ENCODE measurements around the gene FARP1.

The FARP1 gene

GRCh38 chr13:98473135-98473787 is 330.4 kb downstream of the FARP1 start:
- no peak for DNase-seq

DNA sequence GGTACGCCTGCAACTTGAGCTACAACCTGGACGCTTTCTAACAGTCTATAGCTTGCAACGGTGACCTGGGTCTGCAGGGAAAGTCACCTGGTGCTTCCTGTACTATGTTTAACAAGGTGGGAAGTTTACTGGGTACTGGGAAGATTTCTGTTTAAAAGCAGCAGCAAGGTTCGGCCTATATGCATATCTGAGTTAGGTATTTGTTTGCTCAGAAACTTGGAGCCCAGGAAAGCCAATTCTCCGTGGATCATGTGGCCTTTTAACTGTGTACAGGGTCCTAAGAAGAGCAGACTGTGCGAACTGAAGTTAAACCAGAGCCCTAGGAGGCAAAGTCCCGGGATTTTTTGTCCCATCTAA is 330.9 kb downstream of the FARP1 start:
- DNase-seq, result no peak

GRCh38 chr13:98474292-98474691 is 331.4 kb downstream of the FARP1 start:
- DNase-seq, result no peak

DNA sequence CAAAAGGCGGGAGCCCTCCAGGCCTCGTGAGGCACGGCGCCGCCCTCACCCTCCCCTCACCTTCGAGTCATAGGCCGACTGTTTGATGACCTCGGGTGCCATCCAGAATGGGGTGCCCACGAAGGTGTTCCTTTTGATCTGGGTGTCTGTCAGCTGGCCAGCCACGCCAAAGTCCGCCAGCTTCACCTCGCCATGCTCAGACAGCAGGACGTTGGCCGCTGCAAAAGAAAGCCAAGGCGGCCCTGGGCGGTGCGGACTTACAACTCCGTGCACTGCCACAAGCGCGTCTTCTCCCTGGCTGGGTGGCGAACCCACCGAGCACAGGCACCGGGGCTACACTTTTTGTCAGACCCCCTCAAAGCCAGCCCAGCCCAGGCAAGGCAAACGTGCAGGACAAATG is 331.9 kb downstream of the FARP1 start:
- DNase-seq, result no peak

DNA sequence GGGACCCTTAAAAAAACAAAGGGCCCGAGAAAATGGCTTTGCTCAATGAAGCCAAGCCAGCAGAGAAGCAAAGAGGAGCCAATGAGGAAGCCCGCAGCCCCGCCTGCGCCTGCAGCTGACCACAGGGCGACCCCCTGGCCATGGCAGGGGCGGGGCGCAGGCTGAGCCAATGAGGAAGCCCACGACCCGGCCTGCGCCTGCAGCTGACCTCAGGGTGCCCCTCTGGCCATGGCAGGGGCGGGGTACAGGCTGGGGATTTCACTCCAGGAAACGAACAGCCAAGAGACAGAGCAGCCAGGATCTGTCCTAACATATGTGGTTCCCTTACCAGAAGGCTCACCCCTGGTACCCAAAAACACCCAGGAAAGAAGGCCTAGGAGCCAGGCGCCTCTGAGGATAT is 332.6 kb downstream of the FARP1 start:
- DNase-seq, result no peak

- DNase-seq, result peak; percentile 68
Observed at GRCh38 chr13:98476106-98476505, 333.2 kb downstream of the FARP1 start.

GRCh38 chr13:98476538-98476966 is 333.7 kb downstream of the FARP1 start:
- DNase-seq, result peak; percentile 91

GRCh38 chr13:98478189-98479129 is 335.6 kb downstream of the FARP1 start:
- DNase-seq, result peak; percentile 41

DNA sequence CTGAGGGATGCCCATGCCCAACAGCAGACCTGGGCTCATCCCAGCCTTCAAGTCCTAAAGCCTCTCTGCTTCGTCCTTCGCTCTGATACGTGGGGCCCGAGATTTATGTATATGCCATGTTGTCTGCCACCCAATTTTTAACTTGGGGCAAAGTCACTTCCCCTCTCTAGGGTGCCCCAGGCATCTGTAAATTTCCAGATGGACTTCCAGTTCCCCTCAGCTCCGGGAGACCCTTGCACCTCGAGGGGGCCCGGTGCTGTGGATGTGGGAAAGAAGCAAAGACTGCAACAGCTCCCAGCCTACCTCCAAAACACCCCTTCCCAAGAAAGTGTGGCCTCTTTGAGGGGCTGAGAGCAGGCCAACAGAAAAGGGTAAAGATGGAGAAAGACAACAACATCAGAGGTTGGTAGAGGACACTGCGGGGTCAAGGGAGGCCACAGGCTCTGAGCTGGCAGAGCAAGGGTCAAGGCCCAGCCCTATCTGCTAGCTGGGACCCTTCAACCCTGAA is 336.7 kb downstream of the FARP1 start:
- DNase-seq, result no peak

- peak; percentile 71 for DNase-seq
Observed at GRCh38 chr13:98480915-98481877, 338.3 kb downstream of the FARP1 start.

DNA sequence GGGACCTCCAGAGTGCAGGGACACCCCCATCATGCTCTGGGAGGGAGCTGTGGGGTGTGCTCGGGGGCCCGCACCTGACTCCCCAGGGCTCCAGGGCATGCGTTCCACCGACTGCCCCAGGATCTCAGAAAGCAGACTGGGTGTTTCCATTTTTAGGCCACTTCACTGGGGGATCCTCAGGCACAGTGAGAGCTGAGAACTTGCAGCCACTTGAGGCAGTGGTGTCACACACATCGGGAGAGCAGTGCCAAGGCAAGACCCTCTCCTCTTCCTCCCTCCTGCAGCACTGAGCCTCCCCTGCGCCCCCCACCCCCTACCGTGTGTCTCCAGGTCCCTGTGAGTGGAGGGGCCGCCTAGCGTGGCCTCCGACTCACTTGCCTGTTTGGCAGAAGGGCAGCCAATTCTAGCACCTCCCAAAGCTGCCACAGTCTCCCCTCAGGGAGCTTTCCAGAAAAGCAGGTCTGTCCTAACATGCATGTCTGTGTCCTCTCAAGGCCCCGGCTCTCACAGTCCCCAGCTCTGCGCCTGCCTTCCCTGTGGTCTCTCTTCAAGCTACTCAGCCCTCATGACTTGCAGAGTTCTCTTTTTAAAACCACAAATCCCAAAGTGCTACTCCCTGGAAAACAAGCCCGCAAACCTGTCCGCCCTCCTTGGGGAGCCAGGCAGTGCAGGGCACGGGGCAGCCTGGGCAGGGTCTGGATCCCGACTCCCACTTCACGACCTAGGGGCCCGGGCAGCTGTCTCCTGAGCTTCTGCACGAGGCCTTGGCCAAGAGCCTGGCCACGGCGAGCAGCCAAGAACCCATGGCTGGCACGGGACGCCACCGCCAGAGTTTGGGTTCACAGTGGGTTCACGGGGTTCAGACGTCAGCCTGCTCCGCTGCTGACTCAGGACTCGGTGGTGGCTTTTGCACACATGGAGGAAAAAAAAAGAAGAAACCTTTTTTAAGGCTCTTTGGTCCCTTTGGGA is 339.9 kb downstream of the FARP1 start:
- DNase-seq, result no peak

DNA sequence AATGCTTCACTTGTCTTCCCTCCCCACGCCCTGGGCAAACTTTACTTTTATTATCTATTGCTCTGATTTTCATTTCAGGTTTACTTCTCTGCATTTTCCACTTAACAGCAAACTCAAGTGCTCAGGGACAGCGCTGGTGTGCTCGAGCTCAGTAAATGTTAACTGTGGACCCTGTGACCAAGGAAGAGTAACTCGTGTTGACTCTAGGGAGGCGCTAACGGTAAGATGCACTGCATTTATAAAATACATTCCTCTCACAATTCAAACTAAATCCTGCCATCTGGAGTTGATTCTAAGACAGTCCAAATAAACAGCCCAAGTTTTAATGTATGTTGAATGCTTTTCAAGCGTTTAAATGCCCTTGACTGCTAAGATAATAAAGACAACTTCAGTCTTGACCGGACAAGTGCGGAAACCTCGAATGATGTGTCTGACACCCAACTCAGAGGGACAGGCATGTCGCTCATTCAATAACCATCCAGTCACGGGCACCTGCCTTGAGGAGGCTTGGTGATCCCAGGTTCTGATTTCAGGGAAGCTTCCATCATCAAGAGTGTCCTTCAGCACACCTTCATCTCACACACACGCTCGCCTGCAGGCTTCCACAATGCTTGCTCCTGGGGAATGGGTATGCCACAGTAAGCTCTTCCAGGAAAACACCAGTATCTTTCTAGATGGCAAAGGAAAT is 340.9 kb downstream of the FARP1 start:
- no peak for DNase-seq

DNA sequence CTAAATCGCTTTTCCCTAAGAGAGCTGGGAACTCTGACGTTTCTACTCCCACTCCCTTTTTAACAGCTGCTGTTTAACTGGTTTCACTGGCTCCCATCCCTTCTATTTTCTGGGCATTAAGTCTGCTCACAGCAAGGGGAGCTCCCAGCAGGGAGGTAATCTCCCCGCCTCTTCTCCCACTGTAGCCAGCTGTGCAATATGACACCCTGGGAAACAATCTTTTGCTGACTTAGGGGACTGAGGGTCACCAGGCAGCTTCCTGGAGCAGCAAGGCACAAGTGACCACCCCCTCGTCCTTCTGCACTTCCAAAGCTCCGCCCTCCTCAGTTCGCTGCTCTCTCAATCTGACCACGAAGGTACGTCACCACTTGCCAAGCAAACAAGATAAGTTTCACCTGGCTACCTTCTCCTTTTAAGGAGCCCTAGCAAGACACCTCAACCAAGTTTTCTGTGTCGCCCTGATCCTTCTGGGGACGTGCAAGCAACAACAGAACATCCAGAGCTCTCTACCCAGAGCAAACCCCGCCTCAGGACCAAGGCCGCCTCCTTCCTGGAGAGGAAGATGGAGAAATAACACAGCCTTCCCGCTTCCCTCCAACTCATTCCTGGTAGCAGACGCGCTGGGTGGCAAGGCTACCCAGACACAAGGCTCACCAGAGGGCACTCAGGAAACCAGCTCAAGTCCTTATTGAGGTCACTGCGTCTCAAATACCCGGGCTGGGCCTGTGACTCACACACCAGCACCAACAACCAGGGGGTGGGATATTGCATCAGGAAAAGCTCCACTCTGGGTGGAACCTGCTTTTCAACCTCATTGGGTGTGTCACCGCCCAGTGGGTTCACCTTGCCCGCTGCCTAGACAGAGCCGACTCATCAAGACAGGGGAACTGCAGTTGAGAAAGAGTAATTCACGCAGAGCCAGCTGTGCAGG is 341.7 kb downstream of the FARP1 start:
- DNase-seq, result peak; percentile 83

- no peak for DNase-seq
Observed at GRCh38 chr13:98485561-98485960, 342.7 kb downstream of the FARP1 start.

- no peak for DNase-seq
Observed at GRCh38 chr13:98486412-98486811, 343.5 kb downstream of the FARP1 start.

DNA sequence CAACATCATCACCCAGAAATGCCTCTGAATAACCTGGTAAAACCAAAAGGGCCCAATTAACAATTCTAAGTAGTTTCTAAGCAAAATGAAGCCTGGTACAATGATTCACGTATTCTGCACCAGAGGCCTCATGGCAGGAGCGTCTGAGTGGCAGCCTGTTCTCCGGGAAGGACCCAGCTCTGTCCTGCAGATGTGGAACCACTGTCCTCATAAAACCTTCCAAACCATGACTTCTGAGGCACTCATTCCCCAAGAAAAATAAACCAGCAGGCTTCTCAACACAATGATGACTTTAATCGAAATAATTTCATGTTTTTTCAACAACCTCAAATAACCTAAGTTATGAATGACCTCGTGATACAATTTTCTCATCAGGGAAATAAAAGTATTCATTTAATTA is 344.1 kb downstream of the FARP1 start:
- DNase-seq, result no peak

DNA sequence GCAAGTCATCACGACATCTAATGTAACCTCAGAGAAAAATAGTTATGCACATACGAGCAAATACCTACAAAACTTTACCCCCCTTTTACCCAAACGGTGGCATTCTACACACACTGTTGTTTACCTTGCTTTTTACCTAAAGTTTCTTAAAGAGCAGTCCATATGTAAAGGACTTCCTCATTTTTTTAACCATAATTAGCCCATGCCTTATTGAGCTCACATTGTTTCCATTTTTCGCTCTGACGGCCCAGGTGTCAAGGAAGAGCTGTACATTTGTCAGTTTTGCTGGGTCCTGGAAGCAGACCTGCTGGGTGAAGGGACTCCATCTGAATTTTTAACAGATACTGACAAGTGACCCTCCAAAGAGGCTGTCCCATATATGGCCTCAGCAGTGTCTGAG is 344.6 kb downstream of the FARP1 start:
- no peak for DNase-seq

GRCh38 chr13:98488736-98489135 is 345.8 kb downstream of the FARP1 start:
- DNase-seq, result no peak

- DNase-seq, result no peak
Observed at GRCh38 chr13:98489446-98490194, 346.7 kb downstream of the FARP1 start.

Measured in activated CD4-positive, alpha-beta T cell treated with anti-CD3 and anti-CD28 coated beads for 48 hours (primary cell).